ENCODE measurements around the gene KLRC4. TPM values are rescaled to one million over a fixed set of nuclear protein-coding genes. Genes with fewer than 3 reads are reported as not detected.
A peak's percentile ranks its signal among the peaks of the same experiment; 100 is the strongest.

The KLRC4 gene
- total and polyA plus RNA-seq, 2 of the 8 experiments (the other 6 are each of a cell fraction or from before 2014, with no cell fraction given), result not detected

- Histone ChIP-seq H3K9ac (replicated peaks in 1 of 4; ENCODE audit: extremely low read depth in 1 of 4, low read depth in 3 of 4, low read length in 3 of 4) (no peak overlapping the region; a peak in 1 of 7 replicates), H3K79me2 (ENCODE audit: control insufficient read depth in 1 of 2, insufficient read depth in 2 of 2, low read length in 2 of 2) (no peaks in the 10 kb centered on the region), H4K5ac (ENCODE audit: insufficient read length, low read depth, low read length) (peak overlapping the region; percentile 2), H3K27me3 (replicated peaks in 1 of 4; ENCODE audit: control insufficient read depth in 3 of 4, extremely low read depth in 1 of 4, insufficient read depth in 3 of 4, low read length in 3 of 4) (no peaks in the 10 kb centered on the region), H2AFZ (ENCODE audit: low read length) (peak overlapping the region; percentile 91), H2BK20ac (ENCODE audit: low read length) (peak overlapping the region; percentile 66), H2BK12ac (ENCODE audit: low read depth, low read length) (peak overlapping the region; percentile 99), H4K91ac (replicated peaks; ENCODE audit: insufficient read length, low read length) (peak overlapping the region; percentile 54), H2BK5ac (ENCODE audit: low read depth, low read length) (peak overlapping the region; percentile 72), H3K18ac (ENCODE audit: extremely low read depth, low read length) (peak overlapping the region; percentile 86), H3K4me1 (replicated peaks in 1 of 4; ENCODE audit: control insufficient read depth in 3 of 4, insufficient read depth in 4 of 4, low read length in 3 of 4) (peaks cover 14 to 33% (median 20%) of the 10 kb centered on the region in 4 experiments; a peak in 6 of 7 replicates), H3K4me2 (ENCODE audit: insufficient read depth in 1 of 2, low read depth in 2 of 2, low read length in 2 of 2) (peak overlapping the region; percentile 75 to 87), H3K4ac (replicated peaks; ENCODE audit: insufficient read length, low read depth, low read length) (peak overlapping the region; percentile 87), H2BK15ac (ENCODE audit: low read length) (peak overlapping the region; percentile 93; the same call in 1 of the 2 replicates), H3K79me1 (ENCODE audit: low read depth, low read length) (no peaks in the 10 kb centered on the region), H3K56ac (replicated peaks; ENCODE audit: insufficient read length, low read depth, low read length) (no peak overlapping the region), H3K27ac (ENCODE audit: low read depth, low read length) (peak overlapping the region; percentile 49), H4K8ac (ENCODE audit: extremely low read depth, insufficient read depth, low read length) (peak overlapping the region; percentile 90; the same call in 1 of the 2 replicates), H3K9me3 (ENCODE audit: insufficient read depth in 2 of 2, low read depth in 1 of 2, low read length in 1 of 2) (peaks cover 4% of the 10 kb centered on the region in 2 experiments; a peak in 2 of 4 replicates), H3K23me2 (ENCODE audit: low read depth, low read length) (peaks cover 5% of the 10 kb centered on the region), H3K36me3 (ENCODE audit: control insufficient read depth in 2 of 4, insufficient read depth in 4 of 4, low read length in 3 of 4) (peaks cover 0 to 3% (median 0%) of the 10 kb centered on the region in 4 experiments; a peak in 1 of 8 replicates), H2BK120ac (replicated peaks; ENCODE audit: low read depth, low read length) (peak overlapping the region; percentile 94), H2AK5ac (ENCODE audit: low read depth, low read length) (0 out of 2 replicates have a peak overlapping the region, but pooled peaks have one; percentile 78), H3K23ac (ENCODE audit: insufficient read length) (no peak overlapping the region), H3K14ac (ENCODE audit: insufficient read length) (peak overlapping the region; percentile 51), H3K4me3 (ENCODE audit: extremely low read depth in 1 of 4, insufficient read depth in 2 of 4, low read depth in 3 of 4, low read length in 4 of 4) (peak overlapping the region; percentile 34 to 63 (median 50); a peak in 7 of 8 replicates), H4K20me1 (replicated peaks in 1 of 2; ENCODE audit: control insufficient read depth in 1 of 2, insufficient read depth in 2 of 2, low read length in 2 of 2) (no peaks in the 10 kb centered on the region)
- 34% methylated on average over 19 of the region's 19 CpGs; no CpG with 5 or more reads in 1 of the 2 experiments for WGBS, 2 experiments (ENCODE audit: extremely low coverage in 1 of 2, insufficient coverage in 1 of 2, insufficient read length in 1 of 2, insufficient replicate concordance in 2 of 2, low coverage in 1 of 2, low lambda C conversion rate in 2 of 2, missing lambda C conversion rate in 1 of 2)
- no peak for TF ChIP-seq SRF (IDR thresholded peaks at IDR 0.05; ENCODE audit: low read depth, low read length)
- TF ChIP-seq TAF1 (IDR thresholded peaks at IDR 0.05; ENCODE audit: low read depth, low read length), result no peak
- TF ChIP-seq EP300 (IDR thresholded peaks at IDR 0.05; ENCODE audit: borderline replicate concordance in 1 of 2, low read depth in 2 of 2, low read length in 2 of 2), result no peak
- TF ChIP-seq SAP30 (IDR thresholded peaks at IDR 0.05; ENCODE audit: insufficient read depth, insufficient replicate concordance, low read length), result peak; percentile 8
- TF ChIP-seq NRF1 (IDR thresholded peaks at IDR 0.05; ENCODE audit: low read depth, low read length), result no peak
- no peak for TF ChIP-seq CHD1 (IDR thresholded peaks at IDR 0.05; ENCODE audit: low read depth, low read length)
- no peak for TF ChIP-seq SIN3A (conservative IDR thresholded peaks at IDR 0.05 in 1 of 2, IDR thresholded peaks at IDR 0.05 in 1 of 2; ENCODE audit: low read depth in 1 of 2, low read length in 2 of 2)
- no peak for TF ChIP-seq SP2 (IDR thresholded peaks at IDR 0.05; ENCODE audit: low read length)
- TF ChIP-seq, protein P1, sequence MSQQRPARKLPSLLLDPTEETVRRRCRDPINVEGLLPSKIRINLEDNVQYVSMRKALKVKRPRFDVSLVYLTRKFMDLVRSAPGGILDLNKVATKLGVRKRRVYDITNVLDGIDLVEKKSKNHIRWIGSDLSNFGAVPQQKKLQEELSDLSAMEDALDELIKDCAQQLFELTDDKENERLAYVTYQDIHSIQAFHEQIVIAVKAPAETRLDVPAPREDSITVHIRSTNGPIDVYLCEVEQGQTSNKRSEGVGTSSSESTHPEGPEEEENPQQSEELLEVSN (IDR thresholded peaks at IDR 0.05), result peak; percentile 10; the same call in 1 of the 2 replicates
- no peak for TF ChIP-seq POLR2AphosphoS5 (IDR thresholded peaks at IDR 0.05; ENCODE audit: low read depth, low read length)
- ChIA-PET POLR2A (ENCODE audit: partially characterized antibody) (interaction anchor here (0.7 to 1.2 kb wide), 2 partner anchors 169 to 359 kb away, joined by 3 read pairs; partner anchors contain the start of gene YBX3), CTCF (ENCODE audit: partially characterized antibody) (no interaction called here)
- FAIRE-seq (no peak), DNase-seq (ENCODE audit: low read depth in 1 of 2, low spot score in 2 of 2) (no peak)
Measured at GRCh38 chr12:10363914-10364814, 45.4 kb downstream of the KLRC4 start.

Data from H1 (cell line).